Cardiac septum (tissue), 1 donor: ENCODE measurements around the gene TXN2. TPM values are rescaled to one million over a fixed set of nuclear protein-coding genes. Genes with fewer than 3 reads are reported as not detected.
A peak's percentile ranks its signal among the peaks of the same experiment; 100 is the strongest.
"Not testable (repeated sequence)": the region's sequence is repeated elsewhere in the genome, so short reads cannot be mapped to it uniquely, and the experiment has no call there.

Experiments used
- DNase-seq: peaks from one replicate; pipeline ENCODE4 v3.0.0-alpha.2; 2020; ENCODE audit warnings: low spot score
- intact Hi-C: fragments of 100-400 bp; cut with DNase I; formaldehyde crosslinking; loops from one replicate; pipeline ENCODE4 v1.14.0; 2022
- total RNA-seq: library from RNA; stranded (reverse); fragmentation: NEBNext Ultra II Directional; extraction: Animal tissue kit (Norgen Biotek cat#: 25700); gene quantifications from one replicate; pipeline ENCODE4 v1.2.1, GENCODE V29; 2021
- donor health status: DM: no; HTN: no; CAD: no.

TXN2 gene
- total RNA-seq, 1 donor from 2014 or later = 92.8 TPM

GRCh38 chr22:36461665-36462649, 19.5 kb downstream of the TXN2 start:
- intact Hi-C loops = no loop called here
- DNase-seq = no peak

DNA sequence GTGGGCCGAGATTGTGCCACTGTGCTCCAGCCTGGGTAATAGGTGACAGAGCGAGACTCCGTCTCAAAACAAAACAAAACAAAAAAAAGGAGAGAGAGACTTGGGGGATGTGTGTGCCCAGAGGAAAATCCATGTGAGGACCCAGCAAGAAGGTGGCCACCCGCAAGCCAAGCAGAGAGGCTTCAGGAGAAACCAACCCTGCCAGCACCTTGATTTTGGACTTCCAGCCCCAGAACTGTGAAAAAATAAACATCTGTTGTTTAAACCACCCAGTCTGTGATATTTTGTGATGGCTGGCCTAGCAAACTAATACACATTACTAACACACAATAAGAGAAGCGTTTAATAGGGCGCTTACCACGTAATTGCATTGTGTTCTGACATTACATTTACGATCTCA, 21.2 kb downstream of the TXN2 start:
- intact Hi-C loops = no loop called here
- DNase-seq = no peak

- intact Hi-C loops = no loop called here
- no peak for DNase-seq
These were observed 23.6 kb downstream of the TXN2 start for GRCh38 chr22:36457688-36458450.

DNA sequence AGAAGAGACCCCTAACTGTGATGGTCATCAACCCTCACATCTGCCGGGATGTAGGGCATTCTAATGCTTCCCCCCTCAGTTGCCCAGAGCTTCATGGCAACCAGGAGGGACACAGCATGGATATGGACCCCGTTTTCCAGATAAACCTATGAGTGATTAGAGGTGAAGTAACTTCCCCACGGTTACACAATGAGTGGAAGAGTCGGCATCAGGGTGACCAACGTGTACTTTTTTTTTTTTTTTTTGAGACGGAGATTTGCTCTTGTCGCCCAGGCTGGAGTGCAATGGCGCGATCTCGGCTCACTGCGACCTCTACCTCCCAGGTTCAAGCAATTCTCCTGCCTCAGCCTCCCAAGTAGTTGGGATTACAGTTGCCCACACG, 25.0 kb downstream of the TXN2 start:
- no peak for DNase-seq
- intact Hi-C loops = no loop called here

GRCh38 chr22:36455571-36456463, 25.6 kb downstream of the TXN2 start:
- intact Hi-C loops = no loop called here
- no peak for DNase-seq

DNA sequence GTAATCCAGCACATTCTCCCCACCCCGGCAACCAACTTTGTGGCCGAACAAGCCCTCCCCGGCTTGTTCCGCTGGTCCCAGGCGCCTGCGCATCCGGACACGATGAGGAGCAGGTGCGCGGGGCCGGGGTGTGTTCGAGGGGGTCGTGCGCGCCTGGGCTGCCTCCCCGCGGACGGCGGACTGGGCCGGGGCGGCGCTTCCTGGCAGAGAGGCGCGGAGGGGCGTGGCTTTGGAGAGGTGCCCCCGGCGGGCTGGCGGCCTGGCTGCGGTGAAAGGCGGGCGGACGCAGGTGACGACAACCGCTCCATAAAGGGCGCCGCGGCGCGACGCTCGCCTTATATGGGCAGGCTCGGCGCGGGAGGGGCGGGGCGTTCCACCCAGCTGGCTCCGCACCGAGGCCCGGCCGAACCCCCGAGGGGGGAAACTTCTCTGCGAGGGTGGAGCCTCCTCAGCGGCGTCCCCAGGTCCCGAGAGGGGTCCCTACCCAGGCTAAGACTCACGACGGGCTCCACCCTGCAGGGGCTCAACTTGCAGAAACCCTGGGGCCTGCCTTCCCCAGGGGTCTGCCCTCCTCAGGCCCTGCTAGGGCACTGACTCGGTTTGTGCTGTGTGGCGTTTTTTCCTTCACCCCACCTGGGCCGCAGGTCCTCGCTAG, 26.4 kb downstream of the TXN2 start:
- intact Hi-C loops = no loop called here

DNA sequence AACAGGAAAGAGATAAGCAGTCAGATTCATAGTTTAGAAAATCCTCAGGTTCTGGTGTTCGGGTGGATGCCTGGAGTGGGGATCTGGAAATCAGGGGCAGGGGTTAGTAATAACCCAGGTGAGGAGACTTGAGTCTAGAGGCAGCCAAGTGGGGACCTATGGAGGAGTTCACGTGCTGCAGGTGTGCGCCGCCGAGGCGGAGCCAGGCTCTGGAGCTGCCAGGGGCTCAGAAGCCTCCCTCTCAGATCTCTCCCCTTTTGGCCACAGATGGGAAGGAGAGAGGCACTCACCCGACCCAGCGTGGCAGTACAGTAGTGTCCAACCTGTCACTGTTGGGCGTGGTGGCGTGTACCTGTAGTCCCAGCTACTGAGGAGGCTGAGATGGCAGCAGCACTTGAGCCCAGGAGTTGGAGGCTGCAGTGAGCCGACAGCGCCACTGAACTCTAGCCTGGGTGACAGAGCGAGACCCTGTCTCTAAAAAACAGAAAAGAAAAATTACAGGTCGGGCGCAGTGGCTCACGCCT, 27.5 kb downstream of the TXN2 start:
- intact Hi-C loops = no loop called here
- DNase-seq = no peak

More for the DNA sequence above, 26.4 kb downstream of the TXN2 start:
- peak; percentile 99 for DNase-seq

DNA sequence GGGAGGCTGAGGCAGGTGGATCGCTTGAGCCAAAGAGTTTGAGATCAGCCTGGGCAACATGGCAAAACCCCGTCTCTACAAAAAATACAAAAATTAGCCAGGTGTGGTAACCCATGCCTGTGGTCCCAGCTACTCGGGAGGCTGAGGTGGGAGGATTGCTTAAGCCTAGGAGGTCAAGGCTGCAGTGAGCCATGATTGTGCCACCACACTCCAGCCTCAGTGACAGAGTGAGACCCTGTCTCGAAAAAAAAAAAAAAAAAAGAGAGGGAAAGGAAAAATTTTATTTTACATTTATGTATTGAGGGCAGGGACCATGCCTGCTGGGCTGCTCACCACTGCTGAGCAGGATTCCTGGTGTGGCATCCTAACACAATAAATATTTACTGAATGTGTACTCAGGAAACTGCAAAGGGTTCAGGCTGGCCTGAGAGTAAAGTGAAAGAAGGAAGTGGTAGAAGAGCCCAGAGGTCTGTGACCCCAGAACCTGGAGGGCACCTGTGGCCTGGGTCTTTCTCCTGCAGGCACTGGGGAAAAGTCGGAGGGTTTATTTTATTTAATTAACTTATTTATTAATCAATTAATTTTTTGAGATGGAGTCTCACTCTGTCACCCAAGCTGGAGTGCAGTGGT, 28.3 kb downstream of the TXN2 start:
- intact Hi-C loops = not testable (repeated sequence)

GRCh38 chr22:36452250-36452977, 29.0 kb downstream of the TXN2 start:
- intact Hi-C loops = no loop called here
- DNase-seq = no peak

More for the DNA sequence above, 28.3 kb downstream of the TXN2 start:
- DNase-seq = not testable (repeated sequence)

DNA sequence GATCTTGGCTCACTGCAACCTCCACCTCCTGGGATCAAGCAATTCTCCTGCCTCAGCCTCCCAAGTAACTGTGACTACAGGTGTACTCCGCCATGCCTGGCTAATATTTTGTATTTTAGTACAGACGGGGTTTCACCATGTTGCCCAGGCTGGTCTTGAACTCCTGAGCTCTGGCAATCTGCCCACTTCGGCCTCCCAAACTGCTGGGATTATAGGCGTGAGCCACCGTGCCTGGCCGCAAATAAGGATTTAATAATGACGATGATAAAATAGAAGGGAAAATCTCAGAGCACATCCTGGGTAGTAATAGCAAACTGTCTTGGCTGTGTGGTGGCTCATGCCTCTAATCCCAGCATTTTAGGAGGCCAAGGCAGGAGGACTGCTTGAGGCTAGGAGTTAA, 30.5 kb downstream of the TXN2 start:
- DNase-seq = not testable (repeated sequence)
- intact Hi-C loops = loop anchor here (2.0 kb wide), 1 partner anchor 62 kb away; no protein-coding TSS in a partner anchor

DNA sequence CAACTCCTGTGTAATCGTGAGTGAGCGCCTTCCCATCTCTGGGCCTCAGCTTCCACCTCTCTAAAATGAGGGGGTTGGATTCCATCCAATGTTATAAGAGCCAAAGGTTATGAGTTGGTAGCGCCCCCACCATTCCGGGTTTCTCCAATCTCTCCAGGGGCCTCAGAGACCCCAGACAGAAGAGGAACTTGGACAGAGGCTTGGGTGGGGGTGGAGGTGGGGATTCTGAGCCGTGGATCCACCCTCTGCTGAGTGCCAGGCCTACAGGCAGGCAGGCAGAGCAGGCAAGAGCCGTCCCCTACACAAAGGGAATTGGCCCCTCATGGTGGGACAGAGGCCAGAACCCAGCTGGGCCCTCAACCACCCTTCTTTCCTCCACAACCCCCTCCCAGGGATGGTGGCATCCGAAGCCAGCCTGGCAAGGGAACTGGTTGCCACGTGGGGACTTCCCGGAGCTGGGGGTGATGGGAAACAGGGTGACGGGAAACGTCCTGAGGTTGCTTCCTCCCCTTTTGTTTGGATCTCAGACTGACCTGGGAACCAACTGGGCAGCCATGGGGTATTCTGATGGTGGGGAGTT, 31.8 kb downstream of the TXN2 start:
- DNase-seq = no peak
- intact Hi-C loops = loop anchor here (1.0 to 2.0 kb wide), 2 partner anchors 24 to 61 kb away; no protein-coding TSS in a partner anchor

GRCh38 chr22:36447632-36448031, 33.8 kb downstream of the TXN2 start:
- no peak for DNase-seq
- intact Hi-C loops = no loop called here

- no peak for DNase-seq
- intact Hi-C loops = no loop called here
These were observed 36.2 kb downstream of the TXN2 start for GRCh38 chr22:36445158-36445668.

DNA sequence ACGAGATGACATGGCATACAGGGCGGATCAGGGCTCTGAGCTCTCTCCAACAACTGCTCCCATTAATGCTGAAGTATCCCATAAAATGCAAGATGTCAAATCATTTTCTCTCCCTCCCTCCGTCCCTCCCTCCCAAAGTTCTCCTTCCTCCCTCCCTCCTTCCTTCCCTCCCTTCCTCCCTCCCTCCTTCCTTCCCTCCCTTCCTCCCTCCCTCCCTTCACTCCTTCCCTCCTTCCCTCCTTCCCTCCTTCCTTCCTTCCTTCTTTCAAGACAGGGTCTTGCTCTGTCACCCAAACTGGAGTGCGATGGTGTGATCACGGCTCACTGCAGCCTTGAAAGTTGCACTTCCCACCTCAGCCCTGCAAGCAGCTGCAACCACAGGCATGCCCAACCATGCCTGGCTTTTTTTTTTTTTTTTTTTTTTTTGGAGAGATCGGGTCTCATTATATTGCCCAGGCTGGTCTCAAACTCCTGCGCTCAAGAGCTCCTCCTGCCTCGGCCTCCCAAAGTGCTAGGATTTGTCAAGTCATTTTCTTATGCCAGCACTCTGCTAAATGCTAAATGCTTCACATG, 38.2 kb downstream of the TXN2 start:
- intact Hi-C loops = no loop called here
- DNase-seq = no peak

DNA sequence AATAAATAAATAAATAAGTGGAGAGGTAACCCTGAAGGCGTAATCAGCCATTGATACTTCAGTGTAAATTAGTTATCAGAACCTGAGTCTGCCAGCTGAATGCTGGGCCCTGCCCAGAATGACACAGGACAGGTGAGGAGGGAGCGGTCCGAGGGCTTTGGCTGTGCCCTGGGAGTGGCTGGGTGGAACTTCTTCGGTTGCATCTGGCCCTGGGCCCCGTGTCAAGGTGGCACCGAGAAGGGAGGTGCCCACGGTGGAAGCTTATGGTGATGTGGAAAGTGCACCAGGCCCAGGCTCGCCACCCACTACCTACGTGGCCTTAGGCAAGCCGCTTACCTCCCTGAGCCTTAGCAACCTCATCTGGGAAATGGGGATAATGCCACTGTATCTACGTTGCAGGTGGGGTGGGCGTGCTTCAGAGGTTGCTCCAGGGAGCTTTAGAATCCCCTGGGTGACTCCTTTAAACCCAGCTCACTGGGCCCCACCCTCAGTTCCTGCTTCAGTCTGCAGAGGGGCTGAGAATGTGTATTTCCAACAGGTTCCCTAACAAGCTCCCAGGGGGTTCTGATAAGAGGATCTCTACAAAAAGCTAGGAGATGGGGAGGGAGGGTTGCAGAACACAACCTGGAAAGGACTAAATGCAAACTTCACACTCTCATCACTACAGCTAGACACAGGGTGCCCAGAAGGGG, 38.8 kb downstream of the TXN2 start:
- intact Hi-C loops = no loop called here
- DNase-seq = no peak

GRCh38 chr22:36440429-36441002, 40.9 kb downstream of the TXN2 start:
- no peak for DNase-seq
- intact Hi-C loops = no loop called here
